AG09309 (cell line): ENCODE results near the gene PICK1.

Experiments used
- DNase-seq: peaks from one replicate; pipeline ENCODE4 v3.0.0-alpha.2; 2010; ENCODE audit warnings: low read depth
- H3K4me3 ChIP-seq: 2 replicates; pipeline ENCODE4 v1.5.1; 2011; ENCODE audit warnings: mild to moderate bottlenecking, low read depth, low read length, moderate library complexity; ENCODE audit not compliant: control insufficient read depth
- CTCF ChIP-seq: IDR thresholded peaks from 2 replicates; pipeline ENCODE4 v1.5.1; 2011; ENCODE audit warnings: mild to moderate bottlenecking, low read depth, low read length, inconsistent platforms; ENCODE audit not compliant: insufficient read depth, control insufficient read depth; ENCODE audit errors: missing control alignments

Gene PICK1

GRCh38 chr22:38017272-38017920 lies 39.8 kb upstream of the PICK1 start:
- DNase-seq = no peak
- no peak for TF ChIP-seq CTCF
- no peak overlapping the region for H3K4me3 ChIP-seq

GRCh38 chr22:38017939-38018885 lies 39.0 kb upstream of the PICK1 start:
- TF ChIP-seq CTCF = no peak
- H3K4me3 ChIP-seq = no peak overlapping the region
- no peak for DNase-seq

- TF ChIP-seq CTCF = no peak
- DNase-seq = no peak
- H3K4me3 ChIP-seq = no peak overlapping the region
Measured at GRCh38 chr22:38018938-38019827, 38.0 kb upstream of the PICK1 start.

- DNase-seq = no peak
- TF ChIP-seq CTCF = no peak
- H3K4me3 ChIP-seq = no peak overlapping the region
Measured at GRCh38 chr22:38021206-38021605, 36.0 kb upstream of the PICK1 start.

- DNase-seq = no peak
- TF ChIP-seq CTCF = no peak
- no peak overlapping the region for H3K4me3 ChIP-seq
Measured at GRCh38 chr22:38023045-38023444, 34.2 kb upstream of the PICK1 start.

- no peak for DNase-seq
- no peak overlapping the region for H3K4me3 ChIP-seq
- TF ChIP-seq CTCF = no peak
Measured at GRCh38 chr22:38025514-38025913, 31.7 kb upstream of the PICK1 start.
